ENCODE results near the gene ARHGAP35.
"Not testable (repeated sequence)": the region's sequence is repeated elsewhere in the genome, so short reads cannot be mapped to it uniquely, and the experiment has no call there.

The ARHGAP35 gene

GRCh38 chr19:46821512-46822409 is 39.0 kb upstream of the ARHGAP35 start:
- DNase-seq = no peak
- H2AK5ac ChIP-seq (ENCODE audit: low read length) = no peak overlapping the region
- no peak overlapping the region for H2BK5ac ChIP-seq (ENCODE audit: low read length)
- no peaks in the 10 kb centered on the region for H3K79me1 ChIP-seq (ENCODE audit: low read length)
- H3K56ac ChIP-seq (ENCODE audit: low read length) = no peak overlapping the region
- WGBS (ENCODE audit: extremely low coverage, insufficient coverage, low lambda C conversion rate) = no CpG with 5 or more reads among the region's 18 CpGs
- no peak overlapping the region for H4K8ac ChIP-seq (ENCODE audit: low read depth, low read length)
- H3K18ac ChIP-seq (ENCODE audit: low read length) = no peak overlapping the region
- H2BK120ac ChIP-seq (ENCODE audit: low read depth, low read length) = no peak overlapping the region
- H3K79me2 ChIP-seq (ENCODE audit: control insufficient read depth, insufficient read depth, low read length) = no peaks in the 10 kb centered on the region
- H3K4me2 ChIP-seq (ENCODE audit: low read length) = no peak overlapping the region
- no peaks in the 10 kb centered on the region for H3K4me1 ChIP-seq (ENCODE audit: control insufficient read depth, low read depth, low read length)
- no peak overlapping the region for H3K4me3 ChIP-seq (ENCODE audit: low read length)
- H3K9ac ChIP-seq (ENCODE audit: low read length) = no peak overlapping the region
- H3K23ac ChIP-seq (ENCODE audit: low read length) = no peak overlapping the region
- no peak overlapping the region for H2BK15ac ChIP-seq (replicated peaks; ENCODE audit: low read depth)
- no peak overlapping the region for H4K5ac ChIP-seq (ENCODE audit: low read length)
- H3K4ac ChIP-seq (ENCODE audit: low read depth, low read length) = no peak overlapping the region
- no peak overlapping the region for H3K27ac ChIP-seq (ENCODE audit: low read depth, low read length)
- no peaks in the 10 kb centered on the region for H3K36me3 ChIP-seq (ENCODE audit: control insufficient read depth, insufficient read depth, low read length)
- no peaks in the 10 kb centered on the region for H3K27me3 ChIP-seq (ENCODE audit: insufficient read depth, low read length, poor library complexity)

- not testable (repeated sequence) for DNase-seq; H2BK120ac ChIP-seq (ENCODE audit: low read depth, low read length); H3K56ac ChIP-seq (ENCODE audit: low read length); H3K9ac ChIP-seq (ENCODE audit: low read length); H3K36me3 ChIP-seq (ENCODE audit: control insufficient read depth, insufficient read depth, low read length); H3K4me3 ChIP-seq (ENCODE audit: low read length); H3K4me1 ChIP-seq (ENCODE audit: control insufficient read depth, low read depth, low read length); H4K8ac ChIP-seq (ENCODE audit: low read depth, low read length); H3K79me2 ChIP-seq (ENCODE audit: control insufficient read depth, insufficient read depth, low read length); H3K4me2 ChIP-seq (ENCODE audit: low read length); H2BK15ac ChIP-seq (replicated peaks; ENCODE audit: low read depth); H3K27me3 ChIP-seq (ENCODE audit: insufficient read depth, low read length, poor library complexity); H3K4ac ChIP-seq (ENCODE audit: low read depth, low read length); H2AK5ac ChIP-seq (ENCODE audit: low read length); H3K79me1 ChIP-seq (ENCODE audit: low read length); H4K5ac ChIP-seq (ENCODE audit: low read length); H3K27ac ChIP-seq (ENCODE audit: low read depth, low read length); H2BK5ac ChIP-seq (ENCODE audit: low read length); H3K23ac ChIP-seq (ENCODE audit: low read length); H3K18ac ChIP-seq (ENCODE audit: low read length)
- no CpG with 5 or more reads among the region's 4 CpGs for whole genome bisulfite sequencing (ENCODE audit: extremely low coverage, insufficient coverage, low lambda C conversion rate)
These were observed 38.4 kb upstream of the ARHGAP35 start for GRCh38 chr19:46822410-46822787.

GRCh38 chr19:46823049-46823448 is 37.7 kb upstream of the ARHGAP35 start:
- peak; percentile 77 for DNase-seq
- Histone ChIP-seq H3K18ac (ENCODE audit: low read length) (no peak overlapping the region), H3K27me3 (ENCODE audit: insufficient read depth, low read length, poor library complexity) (no peaks in the 10 kb centered on the region), H3K79me2 (ENCODE audit: control insufficient read depth, insufficient read depth, low read length) (no peaks in the 10 kb centered on the region), H2BK15ac (replicated peaks; ENCODE audit: low read depth) (no peak overlapping the region), H3K4me2 (ENCODE audit: low read length) (no peak overlapping the region), H2BK120ac (ENCODE audit: low read depth, low read length) (no peak overlapping the region), H4K8ac (ENCODE audit: low read depth, low read length) (no peak overlapping the region), H3K4me3 (ENCODE audit: low read length) (no peak overlapping the region), H3K4me1 (ENCODE audit: control insufficient read depth, low read depth, low read length) (no peaks in the 10 kb centered on the region), H3K9ac (ENCODE audit: low read length) (no peak overlapping the region), H2BK5ac (ENCODE audit: low read length) (no peak overlapping the region), H2AK5ac (ENCODE audit: low read length) (no peak overlapping the region), H3K4ac (ENCODE audit: low read depth, low read length) (no peak overlapping the region), H3K79me1 (ENCODE audit: low read length) (no peaks in the 10 kb centered on the region), H3K23ac (ENCODE audit: low read length) (no peak overlapping the region), H3K36me3 (ENCODE audit: control insufficient read depth, insufficient read depth, low read length) (no peaks in the 10 kb centered on the region), H4K5ac (ENCODE audit: low read length) (no peak overlapping the region), H3K56ac (ENCODE audit: low read length) (no peak overlapping the region), H3K27ac (ENCODE audit: low read depth, low read length) (no peak overlapping the region)
- WGBS (ENCODE audit: extremely low coverage, insufficient coverage, low lambda C conversion rate) = no CpG with 5 or more reads among the region's 6 CpGs

GRCh38 chr19:46824890-46825730 is 35.7 kb upstream of the ARHGAP35 start:
- Histone ChIP-seq H3K79me2 (ENCODE audit: control insufficient read depth, insufficient read depth, low read length) (no peaks in the 10 kb centered on the region), H3K4ac (ENCODE audit: low read depth, low read length) (no peak overlapping the region), H2BK120ac (ENCODE audit: low read depth, low read length) (no peak overlapping the region), H3K79me1 (ENCODE audit: low read length) (no peaks in the 10 kb centered on the region), H2BK15ac (replicated peaks; ENCODE audit: low read depth) (no peak overlapping the region), H3K4me2 (ENCODE audit: low read length) (no peak overlapping the region), H3K4me3 (ENCODE audit: low read length) (no peak overlapping the region), H3K18ac (ENCODE audit: low read length) (no peak overlapping the region), H3K36me3 (ENCODE audit: control insufficient read depth, insufficient read depth, low read length) (no peaks in the 10 kb centered on the region), H4K8ac (ENCODE audit: low read depth, low read length) (no peak overlapping the region), H3K27me3 (ENCODE audit: insufficient read depth, low read length, poor library complexity) (no peaks in the 10 kb centered on the region), H3K27ac (ENCODE audit: low read depth, low read length) (no peak overlapping the region), H2AK5ac (ENCODE audit: low read length) (no peak overlapping the region), H3K4me1 (ENCODE audit: control insufficient read depth, low read depth, low read length) (no peaks in the 10 kb centered on the region), H3K56ac (ENCODE audit: low read length) (no peak overlapping the region), H3K23ac (ENCODE audit: low read length) (no peak overlapping the region), H3K9ac (ENCODE audit: low read length) (no peak overlapping the region), H2BK5ac (ENCODE audit: low read length) (no peak overlapping the region), H4K5ac (ENCODE audit: low read length) (no peak overlapping the region)
- WGBS (ENCODE audit: extremely low coverage, insufficient coverage, low lambda C conversion rate) = no CpG with 5 or more reads among the region's 21 CpGs
- DNase-seq = no peak

- no peak overlapping the region for H2BK120ac ChIP-seq (ENCODE audit: low read depth, low read length)
- no peak overlapping the region for H2BK5ac ChIP-seq (ENCODE audit: low read length)
- no peak overlapping the region for H3K9ac ChIP-seq (ENCODE audit: low read length)
- H2AK5ac ChIP-seq (ENCODE audit: low read length) = no peak overlapping the region
- H2BK15ac ChIP-seq (replicated peaks; ENCODE audit: low read depth) = no peak overlapping the region
- H4K5ac ChIP-seq (ENCODE audit: low read length) = no peak overlapping the region
- H3K4me3 ChIP-seq (ENCODE audit: low read length) = no peak overlapping the region
- H3K27ac ChIP-seq (ENCODE audit: low read depth, low read length) = no peak overlapping the region
- H3K4ac ChIP-seq (ENCODE audit: low read depth, low read length) = no peak overlapping the region
- no peaks in the 10 kb centered on the region for H3K4me1 ChIP-seq (ENCODE audit: control insufficient read depth, low read depth, low read length)
- no CpG with 5 or more reads among the region's 5 CpGs for WGBS (ENCODE audit: extremely low coverage, insufficient coverage, low lambda C conversion rate)
- H4K8ac ChIP-seq (ENCODE audit: low read depth, low read length) = no peak overlapping the region
- no peaks in the 10 kb centered on the region for H3K27me3 ChIP-seq (ENCODE audit: insufficient read depth, low read length, poor library complexity)
- H3K79me2 ChIP-seq (ENCODE audit: control insufficient read depth, insufficient read depth, low read length) = no peaks in the 10 kb centered on the region
- no peaks in the 10 kb centered on the region for H3K36me3 ChIP-seq (ENCODE audit: control insufficient read depth, insufficient read depth, low read length)
- H3K4me2 ChIP-seq (ENCODE audit: low read length) = no peak overlapping the region
- H3K79me1 ChIP-seq (ENCODE audit: low read length) = no peaks in the 10 kb centered on the region
- H3K56ac ChIP-seq (ENCODE audit: low read length) = no peak overlapping the region
- no peak overlapping the region for H3K23ac ChIP-seq (ENCODE audit: low read length)
- no peak for DNase-seq
- H3K18ac ChIP-seq (ENCODE audit: low read length) = no peak overlapping the region
These were observed 35.1 kb upstream of the ARHGAP35 start for GRCh38 chr19:46825731-46826055.

All from mesendoderm (in vitro differentiated cells).